Activated T-helper 1 cell treated with anti-CD3 and anti-CD28 coated beads, Interleukin-12 subunit alpha, Interleukin-12 subunit beta, Interleukin-2, Interleukin-4 antibody, amounts not matched to agents 30 ng/mL and 10 ng/mL and 1 ng/mL, durations not matched to agents 14 hours and 24 hours and 36 hours (primary cell): Measurements from ENCODE around the gene SRPRA. TPM values are rescaled to one million over a fixed set of nuclear protein-coding genes. Genes with fewer than 3 reads are reported as not detected.
"Not testable (repeated sequence)": the region's sequence is repeated elsewhere in the genome, so short reads cannot be mapped to it uniquely, and the experiment has no call there.

ENCODE experiments used
- DNase-seq: peaks from one replicate; pipeline ENCODE4 v3.0.0; 2021; ENCODE audit warnings: low spot score
- H3K27ac Mint-ChIP-seq: one replicate; pipeline ENCODE4 v1.8.0; 2021; ENCODE audit warnings: mild to moderate bottlenecking, mixed read lengths
- H3K27me3 Mint-ChIP-seq: one replicate; pipeline ENCODE4 v1.8.0; 2022; ENCODE audit warnings: mild to moderate bottlenecking, moderate library complexity, mixed read lengths; ENCODE audit not compliant: insufficient read depth
- H3K36me3 Mint-ChIP-seq: one replicate; pipeline ENCODE4 v1.8.0; 2021; ENCODE audit warnings: low read depth, mixed read lengths
- H3K4me1 Mint-ChIP-seq: one replicate; pipeline ENCODE4 v1.8.0; 2021; ENCODE audit warnings: low read depth, mixed read lengths
- H3K4me3 Mint-ChIP-seq: one replicate; pipeline ENCODE4 v1.8.0; 2021; ENCODE audit warnings: mild to moderate bottlenecking, moderate library complexity, mixed read lengths
- H3K9me3 Mint-ChIP-seq: one replicate; pipeline ENCODE4 v1.8.0; 2021; ENCODE audit warnings: mixed read lengths
- intact Hi-C: fragments of 100-400 bp; cut with micrococcal nuclease; formaldehyde crosslinking; loops from one replicate; pipeline ENCODE4 v1.15.1; 2024
- total RNA-seq: library from RNA; stranded (reverse); gene quantifications from 2 replicates; pipeline ENCODE4 v1.2.3, GENCODE V29; 2022

The SRPRA gene
- total RNA-seq: 194 and 195 TPM in 2 replicates

GRCh38 chr11:126268708-126269579 lies at the start of gene SRPRA, which contains the start of gene FOXRED1:
TSS of gene SRPRA (minus strand) at chr11:126268895. CDS start at chr11:126268804, 91 bp downstream.
TSS of gene FOXRED1 (plus strand) at chr11:126269154. CDS start at chr11:126269207, 53 bp downstream.
- intact Hi-C loops: loop anchor here (1.0 to 2.0 kb wide), 10 partner anchors 14 to 677 kb away; partner anchors contain the start of genes DCPS, FAM118B, HYLS1 and PUS3
- peak; percentile 100 for DNase-seq
- Mint-ChIP-seq H3K36me3 (peaks cover 49% of the 10 kb centered on the region), H3K9me3 (no peaks in the 10 kb centered on the region), H3K27ac (peak within 1 kb of the TSS; percentile 96), H3K4me3 (peak within 1 kb of the TSS; percentile 99), H3K27me3 (no peaks in the 10 kb centered on the region), H3K4me1 (peaks cover 45% of the 10 kb centered on the region)

- peak overlapping the region; percentile 22 for H3K4me3 Mint-ChIP-seq
- peaks cover 31% of the 10 kb centered on the region for H3K36me3 Mint-ChIP-seq
- intact Hi-C loops: loop anchor here (1.0 to 5.0 kb wide), 2 partner anchors 14 to 34 kb away; partner anchors contain the start of gene DCPS
- peak overlapping the region; percentile 73 for H3K27ac Mint-ChIP-seq
- peaks cover 6% of the 10 kb centered on the region for H3K9me3 Mint-ChIP-seq
- no peaks in the 10 kb centered on the region for H3K27me3 Mint-ChIP-seq
- no peak for DNase-seq
- H3K4me1 Mint-ChIP-seq: peaks cover 51% of the 10 kb centered on the region
Measured at GRCh38 chr11:126317756-126318573, 49.3 kb upstream of the SRPRA start.

- H3K9me3 Mint-ChIP-seq: peaks cover 6% of the 10 kb centered on the region
- intact Hi-C loops: loop anchor here (5.0 kb wide), 1 partner anchor 35 kb away; no protein-coding TSS in a partner anchor
- H3K4me1 Mint-ChIP-seq: peaks cover 51% of the 10 kb centered on the region
- H3K36me3 Mint-ChIP-seq: peaks cover 31% of the 10 kb centered on the region
- DNase-seq: no peak
- no peaks in the 10 kb centered on the region for H3K27me3 Mint-ChIP-seq
- H3K27ac Mint-ChIP-seq: peak overlapping the region; percentile 73
- peak overlapping the region; percentile 22 for H3K4me3 Mint-ChIP-seq
Measured at GRCh38 chr11:126317432-126317755, 48.7 kb upstream of the SRPRA start.

- Mint-ChIP-seq H3K27me3 (no peaks in the 10 kb centered on the region), H3K4me1 (peaks cover 46% of the 10 kb centered on the region), H3K27ac (no peak overlapping the region), H3K9me3 (peaks cover 6% of the 10 kb centered on the region), H3K36me3 (peaks cover 38% of the 10 kb centered on the region), H3K4me3 (no peak overlapping the region)
- DNase-seq: no peak
- intact Hi-C loops: no loop called here
Measured at GRCh38 chr11:126313826-126314225, 45.1 kb upstream of the SRPRA start.

GRCh38 chr11:126312961-126313360 lies 44.3 kb upstream of the SRPRA start:
- intact Hi-C loops: no loop called here
- H3K9me3 Mint-ChIP-seq: peaks cover 6% of the 10 kb centered on the region
- peaks cover 42% of the 10 kb centered on the region for H3K4me1 Mint-ChIP-seq
- peaks cover 38% of the 10 kb centered on the region for H3K36me3 Mint-ChIP-seq
- no peaks in the 10 kb centered on the region for H3K27me3 Mint-ChIP-seq
- H3K4me3 Mint-ChIP-seq: no peak overlapping the region
- H3K27ac Mint-ChIP-seq: no peak overlapping the region
- no peak for DNase-seq

- Mint-ChIP-seq H3K4me1 (peaks cover 39% of the 10 kb centered on the region), H3K9me3 (peaks cover 6% of the 10 kb centered on the region), H3K36me3 (peaks cover 34% of the 10 kb centered on the region), H3K27ac (no peak overlapping the region), H3K4me3 (no peak overlapping the region), H3K27me3 (no peaks in the 10 kb centered on the region)
- intact Hi-C loops: no loop called here
- no peak for DNase-seq
Measured at GRCh38 chr11:126311401-126312291, 43.0 kb upstream of the SRPRA start.

GRCh38 chr11:126310992-126311310 lies 42.3 kb upstream of the SRPRA start:
- DNase-seq: no peak
- H3K27me3 Mint-ChIP-seq: no peaks in the 10 kb centered on the region
- peaks cover 1% of the 10 kb centered on the region for H3K9me3 Mint-ChIP-seq
- intact Hi-C loops: loop anchor here (1.0 kb wide), 2 partner anchors 105 to 129 kb away; no protein-coding TSS in a partner anchor
- no peak overlapping the region for H3K27ac Mint-ChIP-seq
- peaks cover 32% of the 10 kb centered on the region for H3K36me3 Mint-ChIP-seq
- peaks cover 34% of the 10 kb centered on the region for H3K4me1 Mint-ChIP-seq
- no peak overlapping the region for H3K4me3 Mint-ChIP-seq

- H3K27ac Mint-ChIP-seq: peak overlapping the region; percentile 13
- H3K36me3 Mint-ChIP-seq: peaks cover 34% of the 10 kb centered on the region
- peak; percentile 41 for DNase-seq
- no peaks in the 10 kb centered on the region for H3K27me3 Mint-ChIP-seq
- peaks cover 39% of the 10 kb centered on the region for H3K4me1 Mint-ChIP-seq
- H3K9me3 Mint-ChIP-seq: no peaks in the 10 kb centered on the region
- intact Hi-C loops: loop anchor here (1.0 kb wide), 2 partner anchors 106 to 130 kb away; no protein-coding TSS in a partner anchor
- H3K4me3 Mint-ChIP-seq: no peak overlapping the region
Measured at GRCh38 chr11:126310200-126310991, 41.7 kb upstream of the SRPRA start.

- H3K4me1 Mint-ChIP-seq: peaks cover 44% of the 10 kb centered on the region
- peaks cover 29% of the 10 kb centered on the region for H3K36me3 Mint-ChIP-seq
- not testable (repeated sequence) for H3K4me3 Mint-ChIP-seq, H3K9me3 Mint-ChIP-seq, H3K27me3 Mint-ChIP-seq, H3K27ac Mint-ChIP-seq, DNase-seq
- intact Hi-C loops: loop anchor here (5.0 kb wide), 1 partner anchor 684 kb away; no protein-coding TSS in a partner anchor
Measured at GRCh38 chr11:126308771-126309170, 40.1 kb upstream of the SRPRA start.

GRCh38 chr11:126308271-126308671 lies 39.6 kb upstream of the SRPRA start:
- DNase-seq: no peak
- Mint-ChIP-seq H3K9me3 (no peaks in the 10 kb centered on the region), H3K4me3 (no peak overlapping the region), H3K4me1 (peaks cover 42% of the 10 kb centered on the region), H3K36me3 (peaks cover 32% of the 10 kb centered on the region), H3K27me3 (no peaks in the 10 kb centered on the region), H3K27ac (no peak overlapping the region)
- intact Hi-C loops: loop anchor here (5.0 kb wide), 1 partner anchor 684 kb away; no protein-coding TSS in a partner anchor

GRCh38 chr11:126307706-126308105 lies 39.0 kb upstream of the SRPRA start:
- DNase-seq: no peak
- Mint-ChIP-seq H3K36me3 (peaks cover 33% of the 10 kb centered on the region), H3K27me3 (no peaks in the 10 kb centered on the region), H3K4me1 (peaks cover 46% of the 10 kb centered on the region), H3K27ac (no peak overlapping the region), H3K9me3 (no peaks in the 10 kb centered on the region), H3K4me3 (no peak overlapping the region)
- intact Hi-C loops: loop anchor here (5.0 kb wide), 1 partner anchor 685 kb away; no protein-coding TSS in a partner anchor
